HG02884 (cell line): ENCODE data around the gene ATP8A2.

Experiments used
- ATAC-seq: cut with Tn5 transposase; IDR thresholded peaks from one replicate; pipeline ENCODE4 v1.9.1; 2021; ENCODE audit warnings: mild to moderate bottlenecking, moderate library complexity; ENCODE audit not compliant: unreplicated experiment

The ATP8A2 gene

DNA sequence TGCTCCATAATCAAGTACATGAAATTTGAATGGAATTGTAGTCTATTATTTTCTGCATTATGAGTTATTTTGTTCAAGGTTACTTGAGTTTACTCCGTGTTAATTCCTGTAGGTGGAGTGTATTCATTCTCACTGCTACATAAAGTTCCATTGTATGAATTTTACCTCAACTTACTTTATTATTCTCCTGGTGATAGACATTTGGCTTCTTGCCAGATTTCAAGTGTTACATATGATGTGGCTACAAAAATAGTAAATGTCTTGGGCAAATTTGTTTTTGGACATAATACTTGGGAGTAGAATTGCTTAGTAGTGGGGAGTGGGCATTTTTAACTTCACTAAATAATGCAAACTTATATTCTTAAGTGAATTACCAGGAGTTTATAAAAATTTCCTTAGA is 351.1 kb downstream of the ATP8A2 start:
- ATAC-seq, result no peak

DNA sequence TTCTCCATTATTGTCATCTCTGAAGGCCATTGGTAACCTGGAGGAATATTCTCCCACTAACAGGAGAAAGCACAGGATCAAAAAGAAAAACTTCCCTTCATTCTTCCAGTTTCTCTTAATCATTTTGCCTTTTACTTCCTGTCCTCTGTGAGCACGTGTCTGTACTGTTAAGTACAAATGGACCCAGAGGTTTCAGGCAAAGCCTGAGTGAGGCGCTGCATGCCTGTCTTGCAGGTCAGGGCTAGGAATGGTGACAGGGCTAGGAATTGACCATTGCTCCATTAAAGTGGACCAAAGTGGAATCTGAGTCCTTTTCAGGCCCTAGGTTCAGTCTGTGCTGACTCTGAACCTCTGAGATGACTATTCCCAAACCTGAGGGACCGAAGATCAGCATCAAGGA is 353.3 kb downstream of the ATP8A2 start:
- no peak for ATAC-seq

DNA sequence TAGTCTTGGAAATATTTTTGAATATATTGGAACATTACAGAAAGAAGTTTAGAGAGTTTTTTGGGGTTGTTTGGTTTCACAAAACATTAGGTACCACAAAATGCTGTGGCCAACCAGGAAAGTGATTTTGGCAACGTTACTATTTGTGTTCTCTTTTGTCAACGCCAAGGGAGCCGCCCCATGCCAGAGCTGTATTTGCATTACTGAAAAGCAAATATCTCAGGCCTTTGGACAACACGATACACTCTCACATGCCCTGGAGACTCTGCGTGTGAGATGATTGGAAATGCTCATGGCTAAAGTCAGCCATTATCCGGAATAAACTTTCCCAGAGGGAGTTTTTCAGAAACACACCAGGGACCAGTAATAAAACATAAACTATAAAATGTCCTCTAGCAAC is 355.5 kb downstream of the ATP8A2 start:
- no peak for ATAC-seq

DNA sequence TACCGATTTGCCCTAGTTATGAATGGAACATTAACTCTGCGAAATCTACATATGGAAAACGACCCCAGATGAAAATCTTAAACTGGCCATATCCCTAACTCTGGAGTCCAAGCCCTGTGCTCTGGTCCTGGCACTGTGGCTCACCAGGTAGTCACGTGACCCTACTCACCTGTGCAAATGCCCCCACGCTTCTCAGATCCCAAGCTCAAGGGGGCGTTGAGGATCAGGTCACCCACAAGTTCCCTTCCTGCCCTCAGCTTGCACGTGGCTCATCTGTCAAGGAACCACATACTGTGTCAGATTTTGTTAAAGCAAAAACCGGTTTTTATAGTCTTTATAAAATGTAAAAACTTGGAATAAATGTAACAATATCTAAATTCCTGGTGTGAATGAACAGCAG is 356.0 kb downstream of the ATP8A2 start:
- ATAC-seq, result no peak

DNA sequence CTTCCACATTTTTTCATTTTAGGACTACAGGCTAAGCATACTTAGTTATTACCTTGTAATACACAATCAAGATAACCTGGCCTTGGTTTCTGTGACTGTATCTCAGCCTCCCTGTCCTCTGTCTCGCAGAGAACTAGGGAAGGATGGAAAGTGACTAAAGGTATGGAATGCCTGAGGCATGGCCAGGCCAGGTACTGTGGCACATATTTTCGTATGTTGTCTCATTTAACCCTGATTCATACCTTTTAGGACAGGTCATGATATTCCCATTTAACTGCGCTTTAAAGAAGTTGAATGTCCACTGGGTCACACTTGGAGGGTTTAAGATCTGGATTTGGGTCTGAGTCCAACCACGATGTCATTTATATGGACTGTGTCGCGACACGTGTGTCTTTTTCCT is 357.4 kb downstream of the ATP8A2 start:
- ATAC-seq, result no peak

DNA sequence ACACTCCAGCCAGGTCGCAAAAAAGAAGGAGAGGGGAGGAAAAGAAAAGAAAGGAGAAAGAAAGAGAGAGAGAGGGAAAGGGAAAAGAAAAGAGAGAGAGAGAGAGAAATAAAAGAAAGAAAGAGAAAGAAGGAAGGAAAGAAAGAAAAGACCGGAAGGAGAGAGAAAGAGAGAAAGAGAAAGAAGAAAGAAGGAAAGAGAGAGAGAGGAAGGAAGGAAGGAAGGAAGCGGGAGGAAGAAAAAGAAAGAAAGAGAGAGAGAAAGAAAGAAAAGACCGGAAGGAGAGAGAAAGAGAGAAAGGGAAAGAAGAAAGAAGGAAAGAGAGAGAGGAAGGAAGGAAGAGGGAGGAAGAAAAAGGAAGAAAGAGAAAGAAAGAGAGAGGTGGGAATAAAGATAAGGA is 359.3 kb downstream of the ATP8A2 start:
- no peak for ATAC-seq

DNA sequence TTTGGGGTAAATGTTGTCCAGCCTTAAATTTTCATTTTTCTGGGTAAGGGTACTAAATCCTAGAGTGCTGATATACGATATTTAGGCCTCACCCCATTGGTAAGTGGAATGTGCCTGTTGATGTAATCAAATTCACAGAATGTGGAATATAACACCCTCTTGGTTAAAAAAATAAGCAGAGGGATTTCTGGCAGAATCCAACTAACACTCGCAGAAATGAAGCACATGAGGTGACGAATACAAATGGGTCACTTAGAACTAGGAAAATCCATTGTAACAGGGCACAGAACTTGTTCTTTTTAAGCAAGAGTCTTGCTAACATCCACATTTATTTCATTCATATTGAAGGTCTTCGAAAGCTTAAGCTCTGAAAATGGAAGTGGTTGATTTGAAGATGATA is 359.8 kb downstream of the ATP8A2 start:
- ATAC-seq, result no peak

DNA sequence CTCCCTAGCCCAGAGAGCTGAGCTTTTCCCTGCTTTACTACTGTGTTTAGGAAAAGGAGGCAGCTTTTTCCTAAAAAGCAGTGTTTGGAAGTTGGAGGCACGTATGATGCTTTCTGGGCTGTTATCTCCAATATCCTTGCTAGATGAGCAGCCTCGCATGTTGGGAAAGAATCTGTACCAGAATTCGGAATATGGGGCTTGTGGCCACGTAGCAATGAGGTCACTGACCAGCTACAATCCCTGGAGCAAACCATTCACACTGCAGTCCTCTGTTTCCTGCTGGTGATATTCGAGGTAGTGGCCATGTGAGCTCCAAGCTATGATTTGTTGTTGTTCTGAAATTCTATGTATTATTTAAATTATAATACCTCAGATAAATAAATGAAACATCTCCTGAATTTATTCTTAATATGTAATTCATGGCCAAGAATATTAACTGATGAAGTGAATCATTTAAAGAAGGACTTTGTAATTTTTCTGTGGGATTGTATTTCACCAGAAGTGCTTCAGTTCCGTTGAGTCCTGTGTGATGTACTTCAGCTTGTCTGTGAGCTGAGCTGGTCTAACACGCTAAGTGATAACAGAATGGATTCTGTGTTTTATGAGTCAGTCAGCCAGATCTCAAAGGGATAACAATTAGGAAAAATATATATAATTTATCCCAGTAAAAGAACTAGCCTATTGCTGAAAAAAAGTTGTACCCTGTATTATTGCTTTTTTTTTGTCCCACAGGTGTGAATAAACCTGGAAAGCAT is 360.5 kb downstream of the ATP8A2 start:
- ATAC-seq, result no peak

DNA sequence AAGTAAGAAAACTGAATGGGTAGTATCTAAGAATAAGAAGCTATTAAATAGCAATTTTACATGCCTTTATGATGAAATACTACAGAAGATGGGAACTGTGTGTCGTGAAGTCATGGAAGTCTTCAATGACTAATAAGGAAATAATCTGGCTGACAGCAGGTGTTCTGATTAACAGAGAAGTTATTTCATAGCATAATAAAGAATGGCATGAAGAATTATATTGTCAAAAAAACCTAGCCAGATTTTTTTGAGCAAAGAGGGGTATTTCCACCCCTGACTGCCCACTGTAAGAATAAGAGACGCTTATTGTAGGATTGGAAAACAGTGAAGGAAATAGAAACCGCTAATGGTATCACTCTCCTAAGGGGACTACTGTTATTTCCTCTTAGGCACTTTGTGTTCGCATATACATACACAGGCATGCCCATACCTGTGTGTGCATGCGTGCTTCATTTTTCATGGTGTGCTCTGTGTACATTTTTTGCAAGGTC is 361.3 kb downstream of the ATP8A2 start:
- ATAC-seq, result no peak

DNA sequence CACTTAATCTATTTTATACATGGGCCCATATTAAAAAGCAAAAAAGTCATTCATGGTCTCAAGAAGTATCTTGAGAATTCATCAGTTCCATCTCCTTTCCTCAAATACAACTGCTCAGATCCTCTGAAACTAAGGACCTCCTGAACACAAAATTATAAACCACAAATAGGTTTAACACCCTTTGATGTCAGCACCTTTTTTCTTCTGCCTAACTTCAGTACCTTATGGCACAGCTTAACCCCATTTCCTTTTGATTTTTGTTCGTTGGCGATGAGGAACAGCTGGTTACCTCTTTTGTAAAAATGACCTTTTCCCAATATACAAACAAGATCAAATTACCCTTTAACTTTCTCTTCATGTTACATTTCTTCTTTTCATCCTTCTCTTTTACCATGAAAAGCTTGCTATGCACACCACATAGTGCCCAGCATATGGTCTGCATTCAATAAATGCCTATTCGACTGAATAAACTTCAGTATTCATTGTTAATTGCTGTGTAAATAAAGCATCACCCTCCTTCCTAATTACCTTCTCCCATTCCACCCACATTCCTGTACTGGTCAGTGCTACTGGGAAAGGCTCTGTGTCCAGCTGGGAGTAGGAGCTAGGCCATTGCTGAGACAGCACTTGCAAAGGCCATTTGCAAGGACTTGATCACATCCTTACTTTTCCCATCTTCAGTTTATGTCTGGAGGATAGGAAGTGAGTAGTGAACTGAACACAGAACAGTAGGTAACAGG is 362.1 kb downstream of the ATP8A2 start:
- no peak for ATAC-seq

DNA sequence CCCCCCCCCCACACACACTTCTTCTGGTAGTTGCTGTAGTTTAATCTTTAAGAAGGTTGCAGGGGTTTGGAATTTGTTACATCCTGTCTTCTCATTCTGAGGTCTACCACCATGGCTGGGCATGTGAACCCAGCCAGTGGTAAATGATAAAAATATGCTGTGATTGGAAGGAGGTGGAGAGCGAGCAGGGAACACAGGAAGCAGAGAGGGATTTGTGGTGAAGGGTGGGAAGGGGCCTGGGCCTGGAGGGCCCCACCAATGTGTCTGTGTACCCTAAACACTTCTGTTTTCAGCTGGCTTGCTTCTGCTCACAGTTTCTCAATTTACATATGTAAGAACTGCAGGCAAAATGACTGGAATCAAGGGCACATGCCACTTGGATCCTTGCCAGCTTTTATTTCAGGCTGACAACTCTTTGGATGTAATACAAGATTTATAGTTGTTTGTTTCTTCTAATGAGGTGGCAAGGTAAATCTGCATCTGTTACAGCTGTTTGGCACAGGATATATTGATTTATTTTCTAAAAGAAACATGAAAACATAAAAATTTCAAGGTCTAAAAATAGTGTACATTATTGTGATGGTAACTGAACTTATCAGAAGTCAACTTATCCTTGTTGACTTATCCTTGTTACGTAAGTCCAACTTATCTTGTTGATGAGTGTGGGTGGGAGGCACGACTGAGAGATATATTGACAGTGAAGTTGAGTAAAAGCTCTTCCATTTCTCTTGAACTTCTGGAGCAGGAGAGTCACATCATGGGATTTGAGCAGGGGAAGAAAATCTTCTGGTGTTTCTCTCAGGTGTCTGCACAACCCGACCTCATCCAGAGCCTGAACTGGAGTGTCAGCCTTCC is 366.8 kb downstream of the ATP8A2 start:
- no peak for ATAC-seq

DNA sequence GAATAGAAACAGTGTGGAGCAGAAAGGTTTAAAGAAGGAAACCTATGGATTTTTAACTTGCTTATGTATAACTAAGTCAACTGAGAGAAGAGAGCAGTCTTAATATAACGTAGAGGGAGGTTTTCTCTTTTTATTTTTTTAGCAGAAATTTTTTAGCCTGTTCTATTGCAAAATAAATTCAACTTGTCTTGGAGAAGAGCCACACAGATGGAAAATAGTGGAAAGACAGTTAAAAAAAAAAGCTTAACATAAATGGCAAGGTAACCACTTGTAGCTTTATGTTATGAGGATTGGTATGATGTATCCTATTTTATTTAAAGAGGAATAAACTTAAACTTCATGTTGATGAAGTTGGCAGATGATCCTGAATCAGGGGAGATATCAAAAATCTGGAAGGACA is 367.6 kb downstream of the ATP8A2 start:
- ATAC-seq, result no peak

DNA sequence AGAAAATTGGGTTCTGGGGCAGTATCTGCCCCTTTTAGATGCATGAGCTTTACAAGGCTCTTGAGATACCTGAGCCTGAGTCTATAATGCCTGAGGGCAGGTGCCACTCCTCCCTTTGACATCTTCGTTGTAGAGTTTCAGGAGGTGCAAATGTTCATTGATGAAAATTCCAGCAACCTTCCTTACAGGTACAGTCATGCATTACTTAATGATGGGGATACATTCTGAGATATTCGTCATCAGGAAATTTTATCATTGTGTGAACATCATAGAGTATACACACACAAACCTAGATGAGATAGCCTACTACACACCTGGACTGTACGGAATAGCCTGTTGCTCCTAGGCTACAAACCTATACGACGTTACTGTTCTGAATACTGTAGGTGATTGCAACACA is 370.0 kb downstream of the ATP8A2 start:
- no peak for ATAC-seq

DNA sequence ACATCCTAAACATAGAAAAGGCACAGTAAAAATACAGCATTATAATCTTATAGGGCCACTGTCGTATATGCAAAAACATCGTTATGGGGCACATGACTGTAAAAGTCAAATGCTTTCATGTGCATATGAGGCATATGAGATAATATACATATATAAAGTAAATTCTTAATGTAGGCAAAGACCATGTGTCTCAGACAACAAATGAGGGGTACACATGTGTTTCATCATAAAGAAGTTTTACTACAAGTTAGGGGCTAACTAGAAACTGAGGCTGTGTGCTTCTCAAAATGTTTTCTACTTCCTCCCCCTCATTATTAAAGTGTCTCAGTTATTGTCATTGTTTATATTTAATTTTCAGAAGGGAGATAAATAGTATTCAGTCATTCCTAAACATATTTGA is 370.4 kb downstream of the ATP8A2 start:
- no peak for ATAC-seq

DNA sequence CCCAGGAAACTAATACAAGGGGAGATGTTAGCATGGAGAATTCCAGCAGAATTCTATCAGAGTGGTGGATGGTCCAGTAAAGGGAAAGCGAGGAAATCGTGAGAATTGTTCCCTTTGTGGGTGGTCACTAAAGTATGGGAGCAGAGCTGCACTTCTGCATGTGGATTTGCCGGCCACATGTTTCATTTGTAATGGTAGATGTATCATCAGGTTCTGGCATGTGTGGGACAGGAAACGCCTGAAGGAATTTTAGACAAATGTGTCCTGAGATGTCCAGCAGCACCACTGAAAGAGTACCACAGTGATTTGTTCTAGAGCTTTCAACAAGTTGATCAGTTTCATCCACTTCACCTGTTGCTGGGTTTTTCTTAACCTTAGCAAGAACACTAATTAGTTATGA is 371.6 kb downstream of the ATP8A2 start:
- no peak for ATAC-seq

DNA sequence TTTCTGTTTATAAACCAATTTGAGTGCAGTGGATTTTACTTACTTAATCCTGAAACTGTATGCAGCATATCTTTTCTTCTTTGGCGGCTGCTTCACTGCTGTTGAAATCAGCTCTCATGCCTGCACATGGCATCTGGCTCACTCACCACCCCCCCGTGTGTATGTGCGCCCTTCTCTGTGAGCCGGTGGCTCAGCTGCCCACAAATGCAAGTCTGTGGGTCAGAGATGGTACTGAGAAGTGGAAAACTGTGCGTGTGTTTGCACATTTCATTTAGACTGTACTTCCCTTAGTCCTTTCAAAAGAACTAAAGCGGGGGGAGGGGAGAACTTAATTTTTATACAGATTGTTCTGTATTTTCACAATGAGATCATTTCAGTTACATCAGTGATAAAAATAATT is 372.4 kb downstream of the ATP8A2 start:
- no peak for ATAC-seq

DNA sequence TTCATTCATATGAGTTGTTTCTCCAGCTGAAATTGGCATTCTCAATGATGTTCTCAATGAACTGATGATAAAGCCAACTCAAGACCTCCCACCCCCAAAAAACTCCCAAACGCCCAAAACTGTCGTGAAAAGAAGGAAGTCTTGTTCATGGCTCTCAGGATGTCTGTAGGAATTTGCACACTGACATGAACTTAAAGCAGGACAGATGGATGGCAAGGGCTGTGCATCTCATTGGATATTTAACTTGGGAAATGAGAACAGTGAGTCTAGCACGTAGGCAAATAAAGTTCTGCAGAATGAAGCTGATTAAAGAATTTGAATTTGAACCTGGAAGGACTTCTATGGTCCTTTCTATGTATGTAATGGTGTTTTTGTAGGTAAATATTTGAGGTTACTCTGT is 374.4 kb downstream of the ATP8A2 start:
- no peak for ATAC-seq

DNA sequence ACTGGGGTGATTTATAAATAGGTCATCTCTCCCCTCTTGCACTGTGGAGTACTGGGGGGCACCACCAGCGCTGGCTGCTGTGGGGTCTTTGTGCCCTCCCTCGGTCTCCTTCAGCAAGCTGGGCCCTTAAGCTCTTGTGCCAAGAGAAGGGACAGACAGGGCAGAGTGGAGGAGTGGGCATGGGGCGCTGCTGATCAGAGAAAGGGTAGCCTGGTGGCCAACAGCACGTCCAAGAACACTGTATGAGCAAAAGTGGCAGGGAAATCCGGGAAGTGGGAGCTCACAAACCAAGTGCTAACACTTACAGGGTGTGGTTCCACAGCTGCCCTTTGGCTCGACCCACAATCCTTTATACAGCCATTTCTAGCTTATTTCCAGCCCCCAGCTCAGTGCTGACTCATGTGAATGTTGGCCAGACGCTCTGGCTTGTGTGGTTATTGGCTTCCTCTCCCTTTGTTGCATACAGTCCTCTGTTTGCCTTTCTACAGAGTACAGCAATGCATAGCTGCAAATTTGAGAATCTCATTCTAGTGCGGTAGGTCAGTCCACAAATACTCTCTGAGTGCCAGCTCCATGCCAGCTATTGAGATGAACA is 381.3 kb downstream of the ATP8A2 start:
- ATAC-seq, result no peak

DNA sequence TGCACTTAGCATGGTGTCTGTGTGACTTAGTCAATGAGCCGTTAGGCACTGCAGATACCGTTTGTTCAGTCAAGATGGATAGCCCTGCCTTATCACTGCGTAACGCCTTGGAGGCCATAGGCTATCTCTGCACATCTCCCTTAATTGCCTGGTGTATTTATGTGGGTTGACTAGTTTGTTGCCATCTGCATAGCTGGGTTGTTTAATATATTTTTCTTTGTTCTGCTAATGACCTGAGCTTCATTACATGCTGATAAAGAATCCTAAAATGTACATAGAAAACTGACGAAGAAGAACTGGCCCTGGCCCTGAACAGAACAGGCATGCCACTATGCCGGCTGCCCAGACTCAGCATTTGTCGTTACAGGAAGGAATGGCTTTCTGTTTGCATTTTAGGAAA is 382.2 kb downstream of the ATP8A2 start:
- ATAC-seq, result no peak

DNA sequence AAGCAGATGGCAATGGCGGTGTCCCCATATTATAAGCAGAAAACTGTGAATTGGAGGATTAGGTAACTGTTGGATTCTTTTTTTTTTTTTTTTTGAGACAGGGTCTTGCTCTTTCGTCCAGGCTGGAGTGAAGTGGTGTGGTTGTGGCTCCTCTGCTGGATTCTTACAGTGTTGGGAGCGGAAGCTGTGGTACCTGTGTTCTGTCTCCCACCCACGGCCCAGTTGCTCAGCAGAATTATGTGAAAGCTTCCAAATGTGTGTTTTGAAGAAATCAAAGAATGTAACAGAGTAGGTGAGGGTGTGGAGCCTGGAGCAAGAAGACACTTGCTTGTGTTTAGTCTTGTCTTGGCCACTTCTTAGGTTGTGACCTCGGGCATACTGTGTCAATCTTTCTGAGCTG is 384.5 kb downstream of the ATP8A2 start:
- no peak for ATAC-seq

DNA sequence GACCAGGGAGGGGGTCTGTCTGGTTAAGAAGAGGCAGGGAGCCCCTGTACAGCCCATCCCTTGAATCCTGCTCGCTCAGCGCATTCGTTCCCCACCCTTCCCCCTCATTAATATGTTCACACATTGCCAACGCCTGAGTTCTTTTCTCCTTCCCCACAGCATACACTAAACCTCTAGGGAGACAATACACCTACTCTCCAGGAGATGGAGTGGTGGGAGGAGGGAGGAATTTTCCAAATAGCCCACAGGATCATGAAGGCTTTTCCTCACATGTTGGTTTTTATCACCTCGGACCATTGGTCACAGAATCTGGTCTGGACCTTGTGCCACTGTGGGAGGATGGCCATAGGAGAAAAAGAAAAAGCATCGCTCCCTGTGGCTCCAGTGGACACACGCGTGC is 385.1 kb downstream of the ATP8A2 start:
- ATAC-seq, result no peak
